Trophoblast cell (in vitro differentiated cells and primary cell): ENCODE results near the gene DCC.

Experiments
- DNase-seq, 2 donors: peaks; one replicate each; pipeline ENCODE4 v3.0.0-alpha.2; 2016
- H2AFZ ChIP-seq: 2 replicates; pipeline ENCODE4 v1.6.1; 2013; ENCODE audit warnings: low read length, moderate library complexity, mild to moderate bottlenecking; ENCODE audit not compliant: insufficient read depth, poor library complexity
- H2AK5ac ChIP-seq: 2 replicates; pipeline ENCODE4 v1.6.1; 2013; ENCODE audit warnings: mild to moderate bottlenecking, low read length
- H2BK120ac ChIP-seq: 2 replicates; pipeline ENCODE4 v1.6.1; 2013; ENCODE audit warnings: low read length, mild to moderate bottlenecking, moderate library complexity; ENCODE audit not compliant: insufficient read depth, poor library complexity
- H2BK12ac ChIP-seq: 2 replicates; pipeline ENCODE4 v1.6.1; 2013; ENCODE audit warnings: mild to moderate bottlenecking, low read length, moderate library complexity
- H2BK5ac ChIP-seq: 2 replicates; pipeline ENCODE4 v1.6.1; 2013; ENCODE audit warnings: low read length, low read depth, moderate library complexity, mild to moderate bottlenecking; ENCODE audit not compliant: poor library complexity
- H3K14ac ChIP-seq: 2 replicates; pipeline ENCODE4 v1.6.1; 2013; ENCODE audit warnings: mild to moderate bottlenecking, low read length
- H3K18ac ChIP-seq: 2 replicates; pipeline ENCODE4 v1.6.1; 2013; ENCODE audit warnings: mild to moderate bottlenecking, low read length
- H3K23ac ChIP-seq: 2 replicates; pipeline ENCODE4 v1.6.1; 2013; ENCODE audit warnings: low read length
- H3K27ac ChIP-seq: 2 replicates; pipeline ENCODE4 v1.5.1; 2013; ENCODE audit warnings: low read depth, mild to moderate bottlenecking, inconsistent platforms, low read length, moderate library complexity
- H3K27me3 ChIP-seq: 2 replicates; pipeline ENCODE4 v1.6.1; 2013; ENCODE audit warnings: inconsistent platforms, mild to moderate bottlenecking, low read length, moderate library complexity; ENCODE audit not compliant: insufficient read depth
- H3K36me3 ChIP-seq, 2 experiments: 1 replicate in 1 of 2; 2 replicates in 1 of 2; pipeline ENCODE4 v1.6.1; 2013; ENCODE audit warnings: low read length in 2 of 2, mild to moderate bottlenecking in 2 of 2, moderate library complexity in 1 of 2; ENCODE audit not compliant: insufficient read depth in 2 of 2, control insufficient read depth in 1 of 2
- H3K4ac ChIP-seq: 2 replicates; pipeline ENCODE4 v1.6.1; 2013; ENCODE audit warnings: low read depth, mild to moderate bottlenecking, low read length, moderate library complexity
- H3K4me1 ChIP-seq, 2 experiments: 1 replicate in 1 of 2; 2 replicates in 1 of 2; pipeline ENCODE4 v1.6.1; 2013; ENCODE audit warnings: low read length in 2 of 2, mild to moderate bottlenecking in 2 of 2, moderate library complexity in 1 of 2; ENCODE audit not compliant: insufficient read depth in 2 of 2, control insufficient read depth in 1 of 2
- H3K4me2 ChIP-seq: 2 replicates; pipeline ENCODE4 v1.6.1; 2013; ENCODE audit warnings: inconsistent platforms, mild to moderate bottlenecking, low read length, moderate library complexity
- H3K4me3 ChIP-seq: 2 replicates; pipeline ENCODE4 v1.5.1; 2013; ENCODE audit warnings: mild to moderate bottlenecking, low read depth, low read length, inconsistent platforms
- H3K79me1 ChIP-seq: one replicate; pipeline ENCODE4 v1.6.1; 2013; ENCODE audit warnings: low read length
- H3K79me2 ChIP-seq: 2 replicates; pipeline ENCODE4 v1.6.1; 2013; ENCODE audit warnings: low read length, mild to moderate bottlenecking; ENCODE audit not compliant: control insufficient read depth, insufficient read depth, poor library complexity
- H3K9ac ChIP-seq: 2 replicates; pipeline ENCODE4 v1.6.1; 2013; ENCODE audit warnings: mild to moderate bottlenecking, low read length
- H3K9me3 ChIP-seq: 2 replicates; pipeline ENCODE4 v1.6.1; 2013; ENCODE audit warnings: low read depth, mild to moderate bottlenecking, control low read depth, inconsistent platforms, low read length; ENCODE audit not compliant: insufficient read depth
- H4K12ac ChIP-seq: 2 replicates; pipeline ENCODE4 v1.6.1; 2013; ENCODE audit warnings: low read depth, mild to moderate bottlenecking, low read length, moderate library complexity
- H4K8ac ChIP-seq: 2 replicates; pipeline ENCODE4 v1.6.1; 2013; ENCODE audit warnings: low read depth, mild to moderate bottlenecking, low read length, moderate library complexity
- H4K91ac ChIP-seq: one replicate; pipeline ENCODE4 v1.6.1; 2013; ENCODE audit warnings: low read depth, mild to moderate bottlenecking, low read length, moderate library complexity
- WGBS: extraction: QIAGEN DNeasy Blood & Tissue Kit; methylation state at CpG from one replicate; pipeline ENCODE4 v1.1.7; 2013; ENCODE audit warnings: missing lambda C conversion rate; ENCODE audit not compliant: insufficient read length, insufficient coverage; ENCODE audit errors: extremely low coverage; 5-methylcytosine and 5-hydroxymethylcytosine counted together

DCC gene

DNA sequence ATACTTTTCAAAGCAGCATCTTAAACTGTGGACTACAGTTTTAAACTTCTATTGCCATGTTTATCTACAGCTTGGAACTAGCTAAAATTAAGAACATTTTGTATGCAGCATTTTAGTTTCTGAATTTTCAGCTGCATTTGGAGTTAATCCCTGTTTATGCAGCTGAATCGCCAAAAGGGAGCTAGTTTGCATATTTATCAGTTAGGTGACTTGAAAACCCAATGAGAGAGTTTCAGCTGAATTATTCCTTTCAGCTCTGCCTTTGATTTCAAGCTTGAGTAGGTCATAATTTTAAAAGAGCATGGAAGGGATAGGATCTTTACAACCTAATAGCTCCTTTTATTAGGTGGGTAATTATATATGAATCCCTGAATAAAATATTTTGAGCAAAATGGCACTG, 1191.9 kb downstream of the DCC start:
- no peak overlapping the region for H4K91ac ChIP-seq
- no peak overlapping the region for H2BK12ac ChIP-seq
- no peak overlapping the region for H3K27ac ChIP-seq
- no peaks in the 10 kb centered on the region for H3K36me3 ChIP-seq
- H2BK120ac ChIP-seq, result no peak overlapping the region
- H3K27me3 ChIP-seq, result no peaks in the 10 kb centered on the region
- H3K4me1 ChIP-seq, result no peaks in the 10 kb centered on the region
- H4K8ac ChIP-seq, result no peak overlapping the region
- no peak overlapping the region for H3K23ac ChIP-seq
- H2AK5ac ChIP-seq, result no peak overlapping the region
- no CpG with 5 or more reads among the region's 1 CpG for WGBS
- no peak overlapping the region for H3K9ac ChIP-seq
- DNase-seq, result no peak
- no peak overlapping the region for H3K18ac ChIP-seq
- H3K14ac ChIP-seq, result no peak overlapping the region
- H3K4me2 ChIP-seq, result no peak overlapping the region
- H3K9me3 ChIP-seq, result no peaks in the 10 kb centered on the region
- no peak overlapping the region for H3K4me3 ChIP-seq
- H4K12ac ChIP-seq, result no peak overlapping the region
- H2BK5ac ChIP-seq, result no peak overlapping the region
- no peak overlapping the region for H2AFZ ChIP-seq
- H3K79me1 ChIP-seq, result no peaks in the 10 kb centered on the region
- H3K4ac ChIP-seq, result no peak overlapping the region
- H3K79me2 ChIP-seq, result no peaks in the 10 kb centered on the region

DNA sequence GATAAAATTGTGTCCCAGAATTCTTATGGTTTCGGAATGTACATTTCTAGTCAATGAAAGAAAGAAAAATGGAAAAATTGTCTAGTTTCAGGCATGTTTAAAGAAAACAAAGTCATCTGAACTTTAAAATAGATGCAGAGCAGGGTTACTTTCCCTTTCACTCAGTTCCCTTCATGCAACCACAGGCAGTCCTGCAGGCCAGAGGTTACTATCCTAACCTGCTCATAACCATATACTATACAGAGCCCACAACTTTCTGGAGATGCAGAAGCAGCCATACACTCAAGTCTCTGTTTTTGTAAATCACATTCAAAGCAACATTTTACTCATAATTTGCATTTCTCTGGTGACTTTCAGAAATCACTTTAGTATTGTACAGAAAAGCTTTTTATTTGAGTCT, 1194.2 kb downstream of the DCC start:
- no peak overlapping the region for H2BK120ac ChIP-seq

DNA sequence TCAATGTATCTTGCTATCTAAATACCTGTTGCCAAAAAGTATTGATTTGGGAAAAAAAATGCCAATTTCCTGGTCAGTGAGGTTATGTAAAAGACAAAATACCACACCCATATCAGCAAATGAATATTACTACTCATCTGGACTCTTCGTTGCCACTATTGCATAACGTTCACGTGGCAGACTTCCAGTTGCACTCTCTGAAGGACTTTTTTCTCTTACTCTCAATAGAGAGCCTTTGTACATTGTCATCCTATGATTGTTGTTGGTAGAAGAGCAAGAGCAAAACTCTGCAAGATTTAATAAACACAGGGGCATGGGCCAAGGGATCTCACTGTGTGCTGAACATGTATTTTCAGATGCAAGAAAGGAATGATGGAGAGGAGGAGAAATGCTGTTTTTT, 1194.7 kb downstream of the DCC start:
- Histone ChIP-seq H3K27me3 (no peaks in the 10 kb centered on the region), H3K9me3 (no peaks in the 10 kb centered on the region), H2BK120ac (no peak overlapping the region), H3K79me1 (no peaks in the 10 kb centered on the region), H3K4me1 (no peaks in the 10 kb centered on the region), H3K18ac (no peak overlapping the region), H4K8ac (no peak overlapping the region), H3K36me3 (no peaks in the 10 kb centered on the region), H3K4me2 (no peak overlapping the region), H3K27ac (no peak overlapping the region), H4K12ac (no peak overlapping the region), H4K91ac (no peak overlapping the region), H3K4ac (no peak overlapping the region), H3K23ac (no peak overlapping the region), H3K14ac (no peak overlapping the region), H2AFZ (no peak overlapping the region), H3K9ac (no peak overlapping the region), H2BK5ac (no peak overlapping the region), H3K79me2 (no peaks in the 10 kb centered on the region), H3K4me3 (no peak overlapping the region), H2BK12ac (no peak overlapping the region), H2AK5ac (no peak overlapping the region)
- WGBS, result no CpG with 5 or more reads among the region's 3 CpGs
- DNase-seq, result no peak

More for the DNA sequence above, 1194.2 kb downstream of the DCC start:
- H3K27me3 ChIP-seq, result no peaks in the 10 kb centered on the region
- no peak overlapping the region for H2BK12ac ChIP-seq
- H4K8ac ChIP-seq, result no peak overlapping the region
- no peak overlapping the region for H3K27ac ChIP-seq
- no peak overlapping the region for H3K4me2 ChIP-seq
- H2AK5ac ChIP-seq, result no peak overlapping the region
- H3K79me2 ChIP-seq, result no peaks in the 10 kb centered on the region
- H4K12ac ChIP-seq, result no peak overlapping the region
- H3K4ac ChIP-seq, result no peak overlapping the region
- H3K9me3 ChIP-seq, result no peaks in the 10 kb centered on the region
- no peak overlapping the region for H3K9ac ChIP-seq
- no peaks in the 10 kb centered on the region for H3K4me1 ChIP-seq
- H3K23ac ChIP-seq, result no peak overlapping the region
- H2BK5ac ChIP-seq, result no peak overlapping the region
- WGBS, result no CpG with 5 or more reads among the region's 1 CpG
- no peak overlapping the region for H3K14ac ChIP-seq
- no peak overlapping the region for H2AFZ ChIP-seq
- DNase-seq, result no peak
- H3K36me3 ChIP-seq, result no peaks in the 10 kb centered on the region
- no peak overlapping the region for H3K18ac ChIP-seq
- no peak overlapping the region for H3K4me3 ChIP-seq
- H4K91ac ChIP-seq, result no peak overlapping the region
- no peaks in the 10 kb centered on the region for H3K79me1 ChIP-seq

DNA sequence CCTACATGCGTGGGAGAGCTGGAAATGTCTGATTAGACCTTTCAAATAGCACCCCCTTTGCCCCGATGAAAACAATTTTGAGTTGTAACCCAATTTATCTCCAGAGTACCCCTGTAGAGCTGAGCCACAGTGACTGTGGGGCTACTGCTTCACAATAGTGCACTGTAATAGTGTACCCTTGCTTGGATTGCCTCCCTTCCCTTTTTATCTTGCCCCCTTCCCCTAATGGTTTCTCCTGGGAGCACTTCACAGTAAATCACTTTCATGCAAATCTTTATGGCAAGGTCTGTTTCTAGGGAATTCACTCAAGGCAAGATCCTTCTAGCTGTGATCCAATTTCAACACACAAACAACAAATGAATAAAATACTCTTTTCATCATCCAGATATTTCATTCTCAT, 1196.9 kb downstream of the DCC start:
- no peak overlapping the region for H4K12ac ChIP-seq
- no peaks in the 10 kb centered on the region for H3K79me2 ChIP-seq
- no peak overlapping the region for H3K4ac ChIP-seq
- no peak overlapping the region for H2AFZ ChIP-seq
- no peak overlapping the region for H3K4me3 ChIP-seq
- no peak overlapping the region for H2BK5ac ChIP-seq
- H3K4me1 ChIP-seq, result no peaks in the 10 kb centered on the region
- H3K36me3 ChIP-seq, result no peaks in the 10 kb centered on the region
- no peak overlapping the region for H2BK12ac ChIP-seq
- no peak overlapping the region for H4K8ac ChIP-seq
- no peak overlapping the region for H2BK120ac ChIP-seq
- H3K27me3 ChIP-seq, result no peaks in the 10 kb centered on the region
- no CpG with 5 or more reads among the region's 2 CpGs for WGBS
- no peak overlapping the region for H3K27ac ChIP-seq
- no peak overlapping the region for H2AK5ac ChIP-seq
- DNase-seq, result no peak
- no peak overlapping the region for H3K23ac ChIP-seq
- no peak overlapping the region for H3K4me2 ChIP-seq
- H4K91ac ChIP-seq, result no peak overlapping the region
- H3K9me3 ChIP-seq, result no peaks in the 10 kb centered on the region
- H3K79me1 ChIP-seq, result no peaks in the 10 kb centered on the region
- H3K9ac ChIP-seq, result no peak overlapping the region
- no peak overlapping the region for H3K18ac ChIP-seq
- no peak overlapping the region for H3K14ac ChIP-seq
